Fibroblast of upper back skin (primary cell): Measurements from ENCODE around the gene SNRPD2.

ENCODE experiments used
- DNase-seq: peaks from one replicate; pipeline ENCODE4 v3.0.0-alpha.2; 2013

SNRPD2 gene

GRCh38 chr19:45655073-45655472, 36.7 kb downstream of the SNRPD2 start:
- DNase-seq: no peak

DNA sequence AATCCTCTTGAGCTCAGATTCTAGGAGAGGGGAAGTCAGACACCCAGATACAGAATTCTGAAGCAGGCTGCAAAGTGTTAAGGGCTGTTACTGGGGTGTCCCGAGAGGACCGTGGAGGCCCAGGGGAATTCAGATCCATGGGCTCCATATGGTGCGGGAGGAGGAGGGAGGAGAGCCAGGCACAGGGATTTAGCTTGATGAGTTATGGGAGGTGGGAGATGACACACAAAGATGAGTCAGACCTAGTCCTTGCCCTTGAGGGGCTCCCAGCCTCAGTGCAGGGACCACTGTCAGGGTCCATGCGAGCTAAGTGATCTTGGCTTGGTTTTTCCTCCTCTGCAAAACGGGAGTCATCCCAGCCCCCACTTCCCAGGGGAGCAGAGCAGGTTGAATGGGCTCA, 38.1 kb downstream of the SNRPD2 start:
- no peak for DNase-seq

- DNase-seq: no peak
Measured at GRCh38 chr19:45650722-45651121, 41.0 kb downstream of the SNRPD2 start.

DNA sequence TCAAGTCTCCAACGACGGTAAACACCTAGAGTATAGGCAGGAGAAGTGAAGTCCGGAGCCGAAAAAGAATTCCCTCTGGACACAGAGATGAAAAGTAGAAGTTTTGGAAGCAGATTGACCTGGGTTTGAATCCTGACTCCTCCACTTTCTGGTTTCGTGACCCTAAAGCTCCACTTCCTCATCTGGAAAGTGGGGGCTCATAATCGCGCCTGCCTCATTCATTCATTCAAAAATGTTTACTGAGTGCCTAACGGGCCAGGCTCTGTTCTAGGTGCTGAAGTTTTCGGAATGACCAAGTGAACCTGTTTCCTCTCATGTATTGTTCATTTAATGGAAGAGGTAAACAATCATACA, 45.4 kb downstream of the SNRPD2 start:
- no peak for DNase-seq

- DNase-seq: peak; percentile 90
Measured at GRCh38 chr19:45645631-45646344, 46.0 kb downstream of the SNRPD2 start.

GRCh38 chr19:45645068-45645630, 46.6 kb downstream of the SNRPD2 start:
- no peak for DNase-seq

- DNase-seq: no peak
Measured at GRCh38 chr19:45643927-45644771, 47.6 kb downstream of the SNRPD2 start.

DNA sequence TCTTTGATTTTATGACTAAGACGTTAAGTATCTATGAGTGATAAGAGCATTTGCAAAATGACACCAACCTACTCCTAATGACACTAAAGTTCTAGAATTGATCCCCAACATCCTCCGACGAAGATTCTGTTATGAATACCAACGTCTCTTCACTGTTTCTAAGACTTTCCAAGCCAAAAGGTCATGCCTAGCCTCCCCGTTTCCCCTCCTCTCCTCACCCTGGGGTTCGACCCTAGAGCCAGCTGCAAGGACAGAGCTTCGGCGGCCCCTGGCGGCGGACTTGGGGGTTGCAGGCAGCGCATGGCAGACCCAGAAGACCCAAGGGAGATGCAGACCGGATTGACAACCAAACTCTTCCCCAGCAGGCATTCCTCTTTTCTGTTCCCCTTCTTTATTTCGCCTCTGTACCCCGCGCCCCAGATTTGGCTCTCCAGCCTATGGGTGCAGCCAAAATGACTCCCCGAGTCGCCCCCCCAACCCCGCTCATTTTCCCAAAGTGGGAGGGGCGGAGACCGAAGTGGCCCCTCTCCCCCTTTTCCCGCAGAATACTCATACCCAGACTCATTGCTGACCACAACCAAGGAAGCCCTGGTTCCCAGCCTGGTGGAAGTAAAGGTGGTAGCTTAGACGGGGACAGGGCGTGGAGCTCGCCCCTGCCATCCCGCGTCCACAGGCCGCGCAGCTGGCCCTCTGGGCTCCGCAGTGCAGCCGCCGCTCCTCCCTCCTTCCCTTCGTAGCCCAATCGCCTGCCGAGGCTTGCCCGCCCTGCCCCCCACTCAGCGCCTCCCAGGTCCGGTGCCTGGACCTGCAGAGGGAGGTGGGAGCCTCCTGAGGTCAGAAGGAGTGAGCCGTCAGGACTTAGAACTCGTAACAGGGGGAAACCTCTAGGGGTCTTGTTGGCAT, 48.5 kb downstream of the SNRPD2 start:
- DNase-seq: peak; percentile 75

DNA sequence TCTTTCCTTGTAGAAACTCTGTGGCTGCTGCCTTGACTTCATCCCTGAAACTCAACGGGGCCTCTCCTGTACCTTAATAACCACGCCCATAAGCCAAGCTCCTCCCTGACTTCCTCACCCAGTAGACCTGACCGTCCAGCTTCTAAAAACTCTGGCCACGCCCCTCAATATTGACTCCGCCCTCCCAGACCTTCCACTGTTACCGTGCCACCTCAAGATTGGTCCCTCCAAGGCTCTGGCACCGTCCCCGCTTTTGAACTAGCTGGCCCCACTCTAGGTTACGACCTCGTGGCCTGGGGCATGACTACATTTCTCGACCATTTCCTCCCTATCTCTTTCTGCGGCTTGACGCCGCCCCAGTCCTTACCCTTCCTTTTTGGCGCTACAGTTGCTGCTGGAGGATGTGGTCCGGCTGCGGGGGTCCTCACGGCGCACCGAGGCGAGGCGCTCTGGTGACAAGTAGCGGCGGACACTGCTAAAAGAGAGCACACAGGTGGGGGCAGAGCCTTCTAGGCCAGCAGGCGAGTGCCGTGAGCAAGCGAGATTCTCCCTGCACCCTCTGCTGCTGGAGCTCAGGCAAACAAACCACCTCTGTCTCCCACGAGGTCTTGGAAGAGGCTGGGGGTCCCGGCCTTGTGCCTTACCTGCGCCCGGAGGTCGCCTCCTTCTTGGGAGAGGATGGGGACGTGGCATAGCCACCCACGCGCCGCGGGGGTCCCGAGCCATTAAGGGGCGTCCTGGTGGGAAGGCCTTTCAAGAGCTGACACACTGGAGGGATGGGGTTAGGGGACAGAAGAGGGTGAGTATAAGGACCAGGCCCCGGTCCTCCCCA, 50.3 kb downstream of the SNRPD2 start:
- peak; percentile 67 for DNase-seq

DNA sequence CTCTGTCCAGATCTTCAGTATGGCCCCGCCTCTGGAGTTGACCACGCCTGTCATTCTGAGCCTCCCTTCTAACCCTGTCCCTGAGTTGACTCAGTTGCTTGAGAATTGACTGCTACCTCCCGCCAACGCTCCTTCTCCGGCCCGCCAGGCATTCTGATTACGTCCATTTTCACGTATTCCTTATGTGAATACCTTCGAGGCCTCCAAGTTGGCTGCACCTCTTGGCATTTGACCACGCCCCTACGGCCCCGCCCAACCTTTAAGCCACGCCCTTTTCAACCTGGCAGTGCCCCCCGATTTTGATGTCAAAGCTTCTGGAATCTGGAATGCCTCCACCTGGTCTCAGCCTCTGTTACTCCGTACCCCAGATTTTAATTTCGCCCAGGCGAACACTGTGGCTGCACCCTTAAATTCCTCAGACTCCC, 50.9 kb downstream of the SNRPD2 start:
- no peak for DNase-seq

DNA sequence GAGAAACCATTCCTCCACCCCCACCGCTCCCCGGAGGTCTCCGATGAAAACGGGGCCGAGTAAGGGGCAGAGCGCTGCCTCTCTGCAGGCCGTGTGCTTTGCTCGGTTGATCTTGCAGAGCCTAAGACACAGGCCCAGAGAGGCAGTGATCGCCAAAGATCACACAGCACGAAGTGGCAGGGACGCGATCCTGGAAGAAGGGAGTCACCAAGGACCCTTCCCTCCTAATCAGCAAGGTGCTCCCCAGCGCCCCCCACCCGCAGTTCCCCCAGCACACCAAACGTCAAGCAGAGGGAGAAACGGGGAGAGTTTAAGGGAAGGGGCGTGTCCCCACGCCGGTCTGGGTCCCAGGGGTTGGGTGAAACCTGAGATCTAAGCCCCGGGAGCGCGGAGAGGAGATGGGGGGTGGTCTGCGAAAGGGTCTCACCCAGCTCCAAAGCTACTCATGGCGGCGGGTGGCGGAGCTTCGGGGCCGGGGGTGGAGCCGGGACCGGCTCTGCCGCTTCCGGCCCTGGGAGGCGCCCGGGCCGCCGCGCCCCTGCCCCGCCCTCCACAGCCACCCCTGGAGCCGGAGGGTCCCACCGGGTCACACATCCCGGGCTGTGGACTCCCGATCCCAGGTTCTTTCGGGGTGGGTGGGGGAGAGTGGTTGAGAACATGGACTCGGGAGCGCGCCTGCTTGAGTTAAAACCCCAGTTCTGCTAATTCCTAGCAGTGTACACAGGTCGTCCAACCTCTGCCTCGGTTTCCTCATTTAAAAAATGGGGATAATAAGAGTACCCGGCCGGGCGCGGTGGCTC, 52.6 kb downstream of the SNRPD2 start, which contains the start of gene EML2:
Gene EML2, minus strand, starts transcription at position 468 of the 800 bp plus-strand sequence. Its CDS starts 21 bp downstream, at position 447.
- peak; percentile 22 for DNase-seq

DNA sequence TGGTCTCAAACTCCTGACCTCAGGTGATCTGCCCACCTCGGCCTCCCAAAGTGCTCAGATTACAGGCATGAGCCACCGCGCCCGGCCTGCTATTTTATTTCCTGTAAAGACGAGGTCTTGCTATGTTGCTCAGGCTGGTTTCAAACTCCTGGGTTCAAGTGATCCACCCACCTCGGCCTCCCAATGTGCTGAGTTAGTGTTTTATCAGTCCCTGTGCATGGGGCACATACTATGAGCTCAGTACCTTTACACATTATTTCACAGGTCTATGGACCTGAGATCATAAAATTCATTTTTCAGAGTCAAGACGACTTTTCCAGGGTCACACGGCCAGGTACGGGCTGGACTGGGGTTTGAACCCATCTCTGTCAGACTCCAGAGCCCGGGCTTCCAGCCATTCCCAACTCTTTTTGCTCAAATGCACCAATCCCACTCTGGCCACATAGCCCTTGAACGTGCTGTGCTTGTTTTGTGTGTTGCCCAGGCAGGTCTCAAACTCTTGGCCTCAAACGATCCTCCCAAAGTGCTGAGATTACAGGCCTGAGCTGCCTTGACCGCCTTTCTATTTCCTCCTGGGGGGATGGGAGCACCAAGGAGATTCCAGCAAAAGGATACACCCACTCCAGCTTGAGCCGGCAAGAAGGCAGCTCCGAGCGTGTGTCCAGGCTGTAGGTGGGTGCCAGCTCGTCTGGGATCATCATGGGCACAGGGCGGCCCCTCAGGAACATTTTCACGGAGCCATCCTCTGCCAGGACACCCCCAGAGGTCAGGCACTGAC, 53.7 kb downstream of the SNRPD2 start:
- peak; percentile 45 for DNase-seq
